Measurements from ENCODE around the gene SHC2. TPM values are rescaled to one million over a fixed set of nuclear protein-coding genes. Genes with fewer than 3 reads are reported as not detected.

Gene SHC2
- total RNA-seq = 1.7 TPM

GRCh38 chr19:460877-461720 lies at the start of gene SHC2:
Gene SHC2, minus strand, starts transcription at chr19:461033. Its CDS starts 37 bp downstream, at chr19:460996.
- ATAC-seq = no peak

GRCh38 chr19:508204-509150 lies 47.6 kb upstream of the SHC2 start:
- no peak for ATAC-seq

GRCh38 chr19:507286-508203 lies 46.7 kb upstream of the SHC2 start, which contains the start of gene TPGS1:
Gene TPGS1, plus strand, starts transcription at chr19:507497. Its CDS starts 10 bp downstream, at chr19:507507.
- ATAC-seq = peak; percentile 85

GRCh38 chr19:506404-507285 lies 45.8 kb upstream of the SHC2 start:
- ATAC-seq = peak; percentile 85

GRCh38 chr19:504616-505015 lies 43.8 kb upstream of the SHC2 start:
- no peak for ATAC-seq

- no peak for ATAC-seq
Measured at GRCh38 chr19:501646-502045, 40.8 kb upstream of the SHC2 start.

- no peak for ATAC-seq
Measured at GRCh38 chr19:498977-499623, 38.3 kb upstream of the SHC2 start.

- ATAC-seq = no peak
Measured at GRCh38 chr19:498511-498891, 37.7 kb upstream of the SHC2 start.

GRCh38 chr19:497869-498510 lies 37.2 kb upstream of the SHC2 start:
- ATAC-seq = peak; percentile 3

GRCh38 chr19:497491-497868 lies 36.6 kb upstream of the SHC2 start:
- no peak for ATAC-seq

- ATAC-seq = no peak
Measured at GRCh38 chr19:496986-497385, 36.2 kb upstream of the SHC2 start.

GRCh38 chr19:496112-496665 lies 35.4 kb upstream of the SHC2 start, which contains the start of gene MADCAM1:
Gene MADCAM1, plus strand, starts transcription at chr19:496486. Its CDS starts 14 bp downstream, at chr19:496500.
- no peak for ATAC-seq

GRCh38 chr19:495402-496111 lies 34.7 kb upstream of the SHC2 start:
- no peak for ATAC-seq

- ATAC-seq = no peak
Measured at GRCh38 chr19:495081-495401, 34.2 kb upstream of the SHC2 start.

- no peak for ATAC-seq
Measured at GRCh38 chr19:494171-495080, 33.6 kb upstream of the SHC2 start.

GRCh38 chr19:493391-494170 lies 32.7 kb upstream of the SHC2 start:
- ATAC-seq = no peak

GRCh38 chr19:492091-492531 lies 31.3 kb upstream of the SHC2 start:
- no peak for ATAC-seq

All from esophagus mucosa (tissue), 1 donor.